SK-N-SH (cell line): ENCODE measurements around the gene SMOC1. TPM values are rescaled to one million over a fixed set of nuclear protein-coding genes. Genes with fewer than 3 reads are reported as not detected.

Source experiments
- CTCF ChIA-PET: fragments of 300-600, 350-600 bp; formaldehyde crosslinking; extraction: SDS; loops from one replicate; lab custom pipeline; 2021; lab: Yijun Ruan, JAX
- POLR2A ChIA-PET: fragments of 350-600 bp; sonication (Branson Sonifier 250); formaldehyde crosslinking; extraction: SDS; loops from one replicate; lab custom pipeline; 2020; ENCODE audit warnings: antibody characterized with exemption, inconsistent platforms; lab: Yijun Ruan, JAX
- DNase-seq: peaks from one replicate; pipeline ENCODE4 v3.0.0; 2012
- H2AFZ ChIP-seq: fragments of 200-600 bp; sonication (generic); 2 replicates; pipeline ENCODE4 v1.8.1; 2016; ENCODE audit warnings: antibody characterized with exemption, mild to moderate bottlenecking, low read depth
- H3F3A ChIP-seq: fragments of 200-600 bp; sonication (generic); replicated peaks from 2 replicates; pipeline ENCODE3; 2016; ENCODE audit warnings: antibody characterized with exemption, mild to moderate bottlenecking; ENCODE audit not compliant: insufficient read depth
- H3K27ac ChIP-seq, 2 experiments: fragments of 200-500 bp in 1 of 2; fragments of 200-600 bp in 1 of 2; sonication (Bioruptor generic) in 1 of 2; sonication (generic), shearing (Covaris generic) in 1 of 2; 2 replicates each; pipeline versions ENCODE4 v1.5.1 to v1.6.1; 2014 to 2016; ENCODE audit warnings: low read depth in 2 of 2, inconsistent platforms in 1 of 2, low read length in 1 of 2, mild to moderate bottlenecking in 1 of 2, mixed read lengths in 1 of 2
- H3K27me3 ChIP-seq: fragments of 200-600 bp; sonication (generic), shearing (Covaris generic); 2 replicates; pipeline ENCODE4 v1.6.1; 2016; ENCODE audit warnings: mixed run types; ENCODE audit not compliant: insufficient read depth
- H3K36me3 ChIP-seq, 2 experiments: fragments of 200-500 bp in 1 of 2; fragments of 200-600 bp in 1 of 2; sonication (Bioruptor generic) in 1 of 2; sonication (generic) in 1 of 2; replicated peaks in 1 of 2; 2 replicates each; pipeline versions ENCODE3 to v1.5.1; 2014 to 2016; ENCODE audit warnings: low read length in 1 of 2, mild to moderate bottlenecking in 1 of 2; ENCODE audit not compliant: insufficient read depth in 2 of 2, control insufficient read depth in 1 of 2
- H3K4me1 ChIP-seq, 2 experiments: fragments of 200-500 bp in 1 of 2; fragments of 200-600 bp in 1 of 2; sonication (Bioruptor generic) in 1 of 2; sonication (generic), shearing (Covaris generic) in 1 of 2; 2 replicates each; pipeline versions ENCODE4 v1.5.1 to v1.6.1; 2014 to 2016; ENCODE audit warnings: low read depth in 1 of 2, low read length in 1 of 2, mixed run types in 1 of 2; ENCODE audit not compliant: insufficient read depth in 2 of 2, control insufficient read depth in 1 of 2
- H3K4me2 ChIP-seq: fragments of 200-600 bp; sonication (generic), shearing (Covaris generic); 2 replicates; pipeline ENCODE4 v1.6.1; 2017; ENCODE audit warnings: mixed run types
- H3K4me3 ChIP-seq, 2 experiments: fragments of 200-500 bp in 1 of 2; fragments of 200-600 bp in 1 of 2; sonication (Bioruptor generic) in 1 of 2; sonication (generic), shearing (Covaris generic) in 1 of 2; 2 replicates each; pipeline versions ENCODE4 v1.5.1 to v1.8.1; 2014 to 2016; ENCODE audit warnings: low read depth in 2 of 2, inconsistent platforms in 1 of 2, low read length in 1 of 2, mild to moderate bottlenecking in 1 of 2, mixed read lengths in 1 of 2, moderate library complexity in 1 of 2
- H3K79me2 ChIP-seq: fragments of 200-600 bp; sonication (generic); 2 replicates; pipeline ENCODE4 v1.8.1; 2017; ENCODE audit warnings: mild to moderate bottlenecking; ENCODE audit not compliant: insufficient read depth
- H3K9ac ChIP-seq: fragments of 200-600 bp; sonication (generic); 2 replicates; pipeline ENCODE4 v1.6.1; 2017; ENCODE audit warnings: mixed run types
- H3K9me2 ChIP-seq: fragments of 200-600 bp; sonication (generic); 2 replicates; pipeline ENCODE4 v1.6.1; 2017; ENCODE audit warnings: mixed run types
- H3K9me3 ChIP-seq: fragments of 200-600 bp; sonication (generic); 2 replicates; pipeline ENCODE4 v1.6.1; 2017; ENCODE audit warnings: mixed run types, mild to moderate bottlenecking, moderate library complexity
- H4K20me1 ChIP-seq: fragments of 200-600 bp; sonication (generic); 2 replicates; pipeline ENCODE4 v1.6.1; 2017; ENCODE audit warnings: mild to moderate bottlenecking, mixed run types; ENCODE audit not compliant: insufficient read depth
- CHD2 ChIP-seq: fragments of 150-350 bp; IDR thresholded peaks from 2 replicates; pipeline ENCODE4 v1.6.1; 2018; ENCODE audit warnings: low read length; ENCODE audit not compliant: partially characterized antibody
- ELF1 ChIP-seq: IDR thresholded peaks from 2 replicates; pipeline ENCODE4 v1.4.0; 2012
- FOXJ3 ChIP-seq: sonication (generic); formaldehyde crosslinking; IDR thresholded peaks from 2 replicates; pipeline ENCODE4 v1.5.1; 2020; ENCODE audit warnings: mild to moderate bottlenecking, missing genetic modification reagents
- FOXM1 ChIP-seq: IDR thresholded peaks from 2 replicates; pipeline ENCODE4 v1.4.0; 2012; ENCODE audit warnings: low read depth, mild to moderate bottlenecking
- GABPA ChIP-seq: IDR thresholded peaks from 2 replicates; pipeline ENCODE4 v1.4.0; 2012; ENCODE audit warnings: low read depth, mild to moderate bottlenecking
- GATA2 ChIP-seq: sonication (generic); formaldehyde crosslinking; IDR thresholded peaks from 2 replicates; pipeline ENCODE4 v1.5.0; 2020; ENCODE audit warnings: mild to moderate bottlenecking, missing genetic modification reagents
- MEF2A ChIP-seq: IDR thresholded peaks from 2 replicates; pipeline ENCODE4 v1.4.0; 2012; ENCODE audit warnings: low read depth, borderline replicate concordance
- POLR2AphosphoS5 ChIP-seq: IDR thresholded peaks from 2 replicates; pipeline ENCODE4 v1.6.1; 2012; ENCODE audit warnings: low read depth, low read length
- RAD21 ChIP-seq: IDR thresholded peaks from 2 replicates; pipeline ENCODE4 v1.6.1; 2012; ENCODE audit warnings: mild to moderate bottlenecking, low read length
- RCOR1 ChIP-seq: fragments of 150-350 bp; IDR thresholded peaks from 2 replicates; pipeline ENCODE4 v1.6.1; 2017; ENCODE audit warnings: antibody characterized with exemption, low read length
- REST ChIP-seq: IDR thresholded peaks from 2 replicates; pipeline ENCODE4 v1.6.1; 2012; ENCODE audit warnings: mild to moderate bottlenecking, low read depth, low read length, moderate library complexity
- RFX5 ChIP-seq: IDR thresholded peaks from 2 replicates; pipeline ENCODE4 v1.6.1; 2012; ENCODE audit warnings: mild to moderate bottlenecking, improper control_type of control experiment, low read length
- RXRA ChIP-seq: IDR thresholded peaks from 2 replicates; pipeline ENCODE4 v1.4.0; 2012; ENCODE audit warnings: low read depth, mild to moderate bottlenecking, borderline replicate concordance
- SIN3A ChIP-seq: IDR thresholded peaks from 2 replicates; pipeline ENCODE4 v1.6.1; 2012; ENCODE audit warnings: low read depth, mild to moderate bottlenecking, low read length, moderate library complexity, borderline replicate concordance
- TAF1 ChIP-seq: IDR thresholded peaks from 2 replicates; pipeline ENCODE4 v1.6.1; 2012; ENCODE audit warnings: low read depth, mild to moderate bottlenecking, low read length, moderate library complexity, borderline replicate concordance
- WGBS: methylation state at CpG from one replicate; pipeline ENCODE4 v1.1.6; 2017; ENCODE audit warnings: low lambda C conversion rate; 5-methylcytosine and 5-hydroxymethylcytosine counted together
- polyA plus RNA-seq, 3 experiments: library from polyadenylated mRNA; depleted of rRNA; stranded (reverse); fragments of >200 nt; gene quantifications; 2 replicates each; pipeline ENCODE4 v1.2.3, GENCODE V29; 2012
- TF ChIP-seq, protein P1 (sequence below): IDR thresholded peaks from 2 replicates; pipeline ENCODE4 v1.4.0; 2012; ENCODE audit warnings: low read depth, borderline replicate concordance
- TF ChIP-seq, protein P2 (sequence below): fragments of 150-350 bp; IDR thresholded peaks from 2 replicates; pipeline ENCODE4 v1.6.1; 2016; ENCODE audit warnings: mild to moderate bottlenecking, low read depth, low read length
- TF ChIP-seq, protein P3 (sequence below): fragments of 200-600 bp; sonication (generic); IDR thresholded peaks from 2 replicates; pipeline ENCODE4 v1.6.1; 2017; ENCODE audit warnings: antibody characterized with exemption, mild to moderate bottlenecking, moderate library complexity

Gene SMOC1
- polyA plus RNA-seq, 1 of the 3 experiments (the other 2 are of a cell fraction), result not detected

DNA sequence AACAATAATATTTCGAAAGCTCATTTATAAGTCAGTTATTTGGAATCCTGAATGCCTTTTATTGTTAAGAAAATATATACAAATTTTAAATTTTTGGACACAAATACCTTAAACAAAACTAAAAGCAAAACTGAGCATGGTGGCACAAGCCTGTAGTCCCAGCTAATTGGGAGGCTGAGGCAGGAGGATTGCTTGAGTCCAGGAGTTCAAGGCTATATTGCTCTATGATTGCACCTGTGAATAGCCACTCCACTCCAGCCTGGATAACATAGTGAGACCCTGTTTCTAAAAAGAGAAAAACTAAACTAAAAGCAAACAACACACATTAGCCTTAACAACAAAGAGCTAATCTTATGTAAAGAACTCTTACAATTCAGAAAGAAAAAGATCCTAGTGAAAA lies 78.8 kb downstream of the SMOC1 start:
- no peaks in the 10 kb centered on the region for H3K9me3 ChIP-seq
- no peak overlapping the region for H3K27ac ChIP-seq
- no peaks in the 10 kb centered on the region for H4K20me1 ChIP-seq
- H3K9me2 ChIP-seq, result no peaks in the 10 kb centered on the region
- H3K36me3 ChIP-seq, result no peaks in the 10 kb centered on the region
- no peak overlapping the region for H3K4me2 ChIP-seq
- ChIA-PET POLR2A (no interaction called here), CTCF (interaction anchor here (0.6 to 1.6 kb wide), 4 partner anchors 13 to 76 kb away, joined by 3 read pairs; no protein-coding TSS in a partner anchor)
- no peaks in the 10 kb centered on the region for H3K79me2 ChIP-seq
- no peaks in the 10 kb centered on the region for H3K27me3 ChIP-seq
- H3F3A ChIP-seq, result no peaks in the 10 kb centered on the region
- no peak overlapping the region for H3K9ac ChIP-seq
- H3K4me1 ChIP-seq, result peaks cover 0 to 11% of the 10 kb centered on the region in 2 experiments; a peak in 1 of 4 replicates
- TF ChIP-seq RAD21 (no peak), MEF2A (no peak), RFX5 (no peak), CHD2 (no peak), REST (no peak), GATA2 (CRISPR knock-in tag) (no peak), GABPA (no peak), RCOR1 (no peak), RXRA (no peak), FOXJ3 (no peak), POLR2AphosphoS5 (no peak), SIN3A (no peak), TAF1 (no peak), ELF1 (no peak), FOXM1 (no peak)
- TF ChIP-seq, protein P1, sequence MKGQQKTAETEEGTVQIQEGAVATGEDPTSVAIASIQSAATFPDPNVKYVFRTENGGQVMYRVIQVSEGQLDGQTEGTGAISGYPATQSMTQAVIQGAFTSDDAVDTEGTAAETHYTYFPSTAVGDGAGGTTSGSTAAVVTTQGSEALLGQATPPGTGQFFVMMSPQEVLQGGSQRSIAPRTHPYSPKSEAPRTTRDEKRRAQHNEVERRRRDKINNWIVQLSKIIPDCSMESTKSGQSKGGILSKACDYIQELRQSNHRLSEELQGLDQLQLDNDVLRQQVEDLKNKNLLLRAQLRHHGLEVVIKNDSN, result no peak
- TF ChIP-seq, protein P2, sequence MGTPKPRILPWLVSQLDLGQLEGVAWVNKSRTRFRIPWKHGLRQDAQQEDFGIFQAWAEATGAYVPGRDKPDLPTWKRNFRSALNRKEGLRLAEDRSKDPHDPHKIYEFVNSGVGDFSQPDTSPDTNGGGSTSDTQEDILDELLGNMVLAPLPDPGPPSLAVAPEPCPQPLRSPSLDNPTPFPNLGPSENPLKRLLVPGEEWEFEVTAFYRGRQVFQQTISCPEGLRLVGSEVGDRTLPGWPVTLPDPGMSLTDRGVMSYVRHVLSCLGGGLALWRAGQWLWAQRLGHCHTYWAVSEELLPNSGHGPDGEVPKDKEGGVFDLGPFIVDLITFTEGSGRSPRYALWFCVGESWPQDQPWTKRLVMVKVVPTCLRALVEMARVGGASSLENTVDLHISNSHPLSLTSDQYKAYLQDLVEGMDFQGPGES, result no peak
- TF ChIP-seq, protein P3, sequence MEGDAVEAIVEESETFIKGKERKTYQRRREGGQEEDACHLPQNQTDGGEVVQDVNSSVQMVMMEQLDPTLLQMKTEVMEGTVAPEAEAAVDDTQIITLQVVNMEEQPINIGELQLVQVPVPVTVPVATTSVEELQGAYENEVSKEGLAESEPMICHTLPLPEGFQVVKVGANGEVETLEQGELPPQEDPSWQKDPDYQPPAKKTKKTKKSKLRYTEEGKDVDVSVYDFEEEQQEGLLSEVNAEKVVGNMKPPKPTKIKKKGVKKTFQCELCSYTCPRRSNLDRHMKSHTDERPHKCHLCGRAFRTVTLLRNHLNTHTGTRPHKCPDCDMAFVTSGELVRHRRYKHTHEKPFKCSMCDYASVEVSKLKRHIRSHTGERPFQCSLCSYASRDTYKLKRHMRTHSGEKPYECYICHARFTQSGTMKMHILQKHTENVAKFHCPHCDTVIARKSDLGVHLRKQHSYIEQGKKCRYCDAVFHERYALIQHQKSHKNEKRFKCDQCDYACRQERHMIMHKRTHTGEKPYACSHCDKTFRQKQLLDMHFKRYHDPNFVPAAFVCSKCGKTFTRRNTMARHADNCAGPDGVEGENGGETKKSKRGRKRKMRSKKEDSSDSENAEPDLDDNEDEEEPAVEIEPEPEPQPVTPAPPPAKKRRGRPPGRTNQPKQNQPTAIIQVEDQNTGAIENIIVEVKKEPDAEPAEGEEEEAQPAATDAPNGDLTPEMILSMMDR, result no peak
- WGBS, result 2% methylated on average over 1 of the region's 1 CpG
- H3K4me3 ChIP-seq, result no peak overlapping the region
- no peak overlapping the region for H2AFZ ChIP-seq
- DNase-seq, result no peak
